Heart left ventricle (tissue), 16 donors: ENCODE measurements around the gene TRMO. TPM values are rescaled to one million over a fixed set of nuclear protein-coding genes. Genes with fewer than 3 reads are reported as not detected.

Source experiments
- ATAC-seq, 4 donors: fragments of 200-7000 bp; cut with Tn5 transposase; one replicate each; pipeline ENCODE4 v1.9.1; 2020 to 2022; ENCODE audit warnings: moderate library complexity in 4 of 4, mild to moderate bottlenecking in 3 of 4, moderate number of reproducible peaks in 1 of 4
- DNase-seq, 5 donors: peaks; one replicate each; pipeline ENCODE4 v3.0.0-alpha.2; 2020
- H3K27ac ChIP-seq, 12 donors: fragments of 200-600 bp; sonication (generic) in 4 of 12; one replicate each; pipeline versions ENCODE4 v1.5.0 to v1.8.0; 2016 to 2022; ENCODE audit warnings: mild to moderate bottlenecking in 2 of 12
- H3K27me3 ChIP-seq, 9 donors: fragments of 200-600 bp; sonication (generic) in 2 of 9; one replicate each; pipeline versions ENCODE4 v1.5.1 to v1.8.0; 2016 to 2022; ENCODE audit warnings: mild to moderate bottlenecking in 3 of 9
- H3K36me3 ChIP-seq, 9 donors: fragments of 200-600 bp; sonication (generic) in 2 of 9; one replicate each; pipeline versions ENCODE4 v1.5.0 to v1.8.0; 2018 to 2022; ENCODE audit warnings: mild to moderate bottlenecking in 2 of 9
- H3K4me1 ChIP-seq, 12 donors: fragments of 200-600 bp; sonication (generic) in 4 of 12; one replicate each; pipeline versions ENCODE4 v1.5.0 to v1.8.0; 2016 to 2022; ENCODE audit warnings: mild to moderate bottlenecking in 3 of 12
- H3K4me3 ChIP-seq, 12 donors: fragments of 200-600 bp; sonication (generic) in 4 of 12; one replicate each; pipeline versions ENCODE4 v1.5.0 to v1.8.0; 2017 to 2022; ENCODE audit warnings: mild to moderate bottlenecking in 9 of 12, moderate library complexity in 4 of 12
- H3K9me3 ChIP-seq, 12 donors: fragments of 200-600 bp; sonication (generic) in 4 of 12; one replicate each; pipeline versions ENCODE4 v1.5.0 to v1.8.0; 2016 to 2022; ENCODE audit warnings: mild to moderate bottlenecking in 1 of 12
- POLR2A ChIP-seq, 2 donors: fragments of 450-650 bp; IDR thresholded peaks; one replicate each; pipeline ENCODE4 v1.6.1; 2017; ENCODE audit warnings: antibody characterized with exemption in 2 of 2, mild to moderate bottlenecking in 2 of 2, moderate library complexity in 2 of 2
- WGBS, 4 donors: extraction: QIAGEN DNeasy Blood & Tissue Kit in 2 of 4; methylation state at CpG; one replicate each; pipeline versions ENCODE4 v1.1.5 to v1.1.7; 2013 to 2018; 5-methylcytosine and 5-hydroxymethylcytosine counted together
- intact Hi-C, 10 donors: fragments of 100-400 bp; cut with DNase I; formaldehyde crosslinking; loops; one replicate each; pipeline versions ENCODE4 v1.11.1 to v1.14.2; 2022
- polyA plus RNA-seq, 2 donors: library from polyadenylated mRNA; stranded (reverse); fragments of 200-250 nt; gene quantifications; one replicate each; pipeline ENCODE4 v1.2.3, GENCODE V29; 2013
- total RNA-seq, 9 donors: library from RNA; depleted of rRNA in 2 of 9; stranded (reverse); fragments of >200 nt in 2 of 9; fragmentation: NEBNext Ultra II Directional in 3 of 9; extraction: Animal tissue kit (Norgen Biotek cat#: 25700) in 3 of 9; gene quantifications; one replicate each; pipeline versions ENCODE4 v1.1.0 to v1.2.4, GENCODE V29; 2016 to 2023
- TF ChIP-seq, protein P1 (sequence below), 12 donors: fragments of 200-600 bp; sonication (generic) in 4 of 12; IDR thresholded peaks; one replicate each; pipeline versions ENCODE4 v1.5.0 to v1.8.0; 2018 to 2022; ENCODE audit warnings: antibody characterized with exemption in 12 of 12, mild to moderate bottlenecking in 5 of 12
- donor health status: ischemic (EF 13 %, LVEDD 7.1; RV severe dilation, severe dysfunction).
- donor health status: healthy with polysubstance abuse.
- donor health status: DM: no; HTN: yes; CAD: no.
- donor health status: DM: no; HTN: no; CAD: no.
- donor health status: ischemic (EF 25% LVEDD 6.9; RV normal size, moderate dysfunction).
- donor health status: ischemic (EF 25% LVEDD 5.7; RV mildly dilated, moderate dysfunction).
- donor health status: healthy.
- donor health status: DM: yes; HTN: yes; CAD: no.
- donor health status: ischemic (EF 35%, LVEDD 5.7; RV mildly dilated, moderate dysfunction).
- donor health status: nonischemic (EF 11% LVEDD 7.7; RV severe dilation, severe dysfunction).
- donor health status: DM: yes; HTN: yes; CAD: no.
- donor health status: PGD.
- donor health status: ischemic (EF 29% LVEDD 5.4; RV normal size, mild dysfunction).
- donor health status: nonischemic (EF 23%, LVEDD 6.1; RV moderate dilation, normal function).

TRMO gene
- total and polyA plus RNA-seq, 11 donors, result 2.8 to 23.3 (median 8.0) TPM

DNA sequence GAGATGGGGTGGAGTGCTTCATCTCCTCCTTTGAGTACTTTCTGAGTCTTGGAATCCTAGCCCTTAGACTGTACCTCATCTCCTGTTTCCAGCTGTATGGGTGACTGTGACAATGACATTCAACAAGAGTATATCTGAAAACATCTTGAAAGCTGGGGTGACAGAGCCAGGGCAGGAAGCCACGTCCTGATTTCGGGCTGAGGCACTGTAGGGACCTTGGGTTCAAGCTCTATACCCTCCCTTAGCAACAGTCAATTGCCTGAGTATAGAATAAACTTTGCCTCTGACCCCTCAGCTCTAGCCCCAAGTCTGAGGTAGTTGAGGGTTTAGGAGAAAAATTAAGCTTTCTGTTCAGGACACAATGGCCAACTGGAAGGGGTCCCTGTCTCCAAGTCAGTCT lies 63.0 kb downstream of the TRMO start:
- 27 to 42% (median 40%) methylated on average over 2 of the region's 2 CpGs for WGBS, 4 donors
- Histone ChIP-seq H3K4me1 (peaks cover 0 to 16% (median 0%) of the 10 kb centered on the region in 12 donors), H3K27me3 (peaks cover 38 to 91% (median 70%) of the 10 kb centered on the region in 9 donors), H3K36me3 (no peaks in the 10 kb centered on the region), H3K4me3 (no peak overlapping the region), H3K27ac (no peak overlapping the region), H3K9me3 (no peaks in the 10 kb centered on the region)
- ATAC-seq (no peak), DNase-seq (no peak)
- intact Hi-C loops, result no loop called here
- TF ChIP-seq, protein P1, sequence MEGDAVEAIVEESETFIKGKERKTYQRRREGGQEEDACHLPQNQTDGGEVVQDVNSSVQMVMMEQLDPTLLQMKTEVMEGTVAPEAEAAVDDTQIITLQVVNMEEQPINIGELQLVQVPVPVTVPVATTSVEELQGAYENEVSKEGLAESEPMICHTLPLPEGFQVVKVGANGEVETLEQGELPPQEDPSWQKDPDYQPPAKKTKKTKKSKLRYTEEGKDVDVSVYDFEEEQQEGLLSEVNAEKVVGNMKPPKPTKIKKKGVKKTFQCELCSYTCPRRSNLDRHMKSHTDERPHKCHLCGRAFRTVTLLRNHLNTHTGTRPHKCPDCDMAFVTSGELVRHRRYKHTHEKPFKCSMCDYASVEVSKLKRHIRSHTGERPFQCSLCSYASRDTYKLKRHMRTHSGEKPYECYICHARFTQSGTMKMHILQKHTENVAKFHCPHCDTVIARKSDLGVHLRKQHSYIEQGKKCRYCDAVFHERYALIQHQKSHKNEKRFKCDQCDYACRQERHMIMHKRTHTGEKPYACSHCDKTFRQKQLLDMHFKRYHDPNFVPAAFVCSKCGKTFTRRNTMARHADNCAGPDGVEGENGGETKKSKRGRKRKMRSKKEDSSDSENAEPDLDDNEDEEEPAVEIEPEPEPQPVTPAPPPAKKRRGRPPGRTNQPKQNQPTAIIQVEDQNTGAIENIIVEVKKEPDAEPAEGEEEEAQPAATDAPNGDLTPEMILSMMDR (IDR thresholded peaks at IDR 0.05), result no peak
- TF ChIP-seq POLR2A (IDR thresholded peaks at IDR 0.05), result no peak

DNA sequence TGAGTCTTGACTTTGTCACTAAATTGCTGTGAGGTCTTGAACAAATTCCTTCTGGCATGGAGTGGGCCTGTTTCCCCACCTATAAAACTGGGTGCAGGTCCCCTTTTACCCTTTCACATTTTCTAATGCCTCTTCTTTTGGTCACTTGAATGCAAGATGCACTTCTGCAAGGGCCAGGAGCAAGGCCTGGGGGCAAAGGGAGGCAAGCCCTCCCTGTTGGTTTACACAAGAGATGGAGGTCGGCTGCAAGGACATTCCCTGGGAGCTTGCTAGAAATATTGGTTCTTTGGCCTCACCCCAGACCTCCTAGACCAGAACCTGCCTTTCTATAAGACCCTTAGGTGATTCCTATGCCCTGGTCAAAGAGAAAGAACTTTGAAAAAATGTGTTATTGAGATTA lies 63.5 kb downstream of the TRMO start:
- intact Hi-C loops, result no loop called here
- Histone ChIP-seq H3K4me3 (no peak overlapping the region), H3K36me3 (no peaks in the 10 kb centered on the region), H3K9me3 (no peaks in the 10 kb centered on the region), H3K4me1 (peaks cover 0 to 21% (median 0%) of the 10 kb centered on the region in 12 donors), H3K27ac (no peak overlapping the region), H3K27me3 (peaks cover 43 to 91% (median 74%) of the 10 kb centered on the region in 9 donors)
- DNase-seq (no peak), ATAC-seq (no peak)
- TF ChIP-seq, protein P1 (IDR thresholded peaks at IDR 0.05), result no peak
- no peak for TF ChIP-seq POLR2A (IDR thresholded peaks at IDR 0.05)
- WGBS, 4 donors, result 21 to 38% (median 32%) methylated on average over 1 of the region's 1 CpG

DNA sequence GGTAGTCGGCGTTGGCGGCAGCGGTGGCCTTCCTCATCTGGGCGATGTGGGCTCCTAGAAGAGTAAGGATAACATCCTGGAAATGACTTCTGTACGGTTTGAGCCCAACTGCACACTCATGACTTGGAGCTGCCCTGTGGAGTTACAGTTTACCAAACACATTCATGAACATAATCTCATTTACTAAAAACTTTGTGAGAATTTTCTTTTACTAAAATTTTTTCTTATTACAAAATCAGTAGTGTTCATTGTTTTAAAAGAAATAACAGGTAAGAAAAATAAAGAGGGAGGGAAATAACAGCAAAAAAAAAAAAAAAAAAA lies 63.9 kb downstream of the TRMO start:
- no peak for TF ChIP-seq POLR2A (IDR thresholded peaks at IDR 0.05)
- TF ChIP-seq, protein P1 (IDR thresholded peaks at IDR 0.05), result no peak
- H3K4me3 ChIP-seq, result no peak overlapping the region
- H3K9me3 ChIP-seq, result no peaks in the 10 kb centered on the region
- no peak overlapping the region for H3K27ac ChIP-seq
- intact Hi-C loops, result no loop called here
- no peaks in the 10 kb centered on the region for H3K36me3 ChIP-seq
- H3K27me3 ChIP-seq, result peaks cover 48 to 96% (median 79%) of the 10 kb centered on the region in 9 donors
- 5 to 16% (median 8%) methylated on average over 6 of the region's 6 CpGs for WGBS, 4 donors
- H3K4me1 ChIP-seq, result peaks cover 0 to 26% (median 3%) of the 10 kb centered on the region in 12 donors
- ATAC-seq, result no peak
- no peak for DNase-seq

DNA sequence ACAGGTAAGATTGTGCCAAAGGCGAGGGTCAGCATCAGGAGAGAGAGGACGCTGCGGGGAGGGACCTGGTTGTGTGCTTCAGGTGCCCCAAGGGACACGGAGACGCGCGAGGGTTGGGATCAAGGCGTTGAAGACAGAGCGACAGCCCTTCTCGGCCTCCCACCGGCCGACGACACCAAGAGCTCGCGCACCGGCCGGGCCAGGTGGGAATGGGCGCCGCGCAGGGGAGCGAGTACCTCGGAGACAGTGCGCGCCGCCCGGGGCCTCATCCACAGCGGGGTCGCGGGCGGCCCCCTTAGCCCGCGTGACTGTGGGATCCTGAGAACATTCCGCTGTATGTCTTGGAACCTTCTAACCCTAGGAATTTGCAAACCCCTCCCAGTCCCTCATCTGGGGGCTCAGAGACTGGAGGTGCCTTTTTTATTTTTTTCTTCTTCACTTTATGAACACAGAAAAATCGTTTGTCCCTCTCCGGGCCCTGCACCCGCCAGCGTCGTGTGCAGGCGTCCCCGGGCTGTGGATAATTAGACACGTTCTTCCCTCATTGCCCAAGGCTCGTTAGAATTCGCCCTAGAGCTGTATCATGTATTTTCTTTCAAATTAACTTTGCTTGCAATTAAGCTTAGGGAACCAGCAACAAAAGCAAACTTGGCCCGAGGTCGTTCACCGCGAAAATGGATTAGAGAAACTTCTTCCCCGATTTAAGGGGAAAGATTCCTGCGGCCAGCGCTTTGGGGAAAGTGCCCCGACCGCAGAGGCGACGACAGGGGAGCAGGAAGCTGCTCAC lies 64.5 kb downstream of the TRMO start:
- H3K27me3 ChIP-seq, result peaks cover 53 to 96% (median 82%) of the 10 kb centered on the region in 9 donors
- DNase-seq (no peak), ATAC-seq (no peak)
- no peak overlapping the region for H3K4me3 ChIP-seq
- intact Hi-C loops, result no loop called here
- peaks cover 0 to 32% (median 8%) of the 10 kb centered on the region in 12 donors for H3K4me1 ChIP-seq
- H3K9me3 ChIP-seq, result no peaks in the 10 kb centered on the region
- H3K36me3 ChIP-seq, result no peaks in the 10 kb centered on the region
- TF ChIP-seq, protein P1 (IDR thresholded peaks at IDR 0.05), result no peak
- TF ChIP-seq POLR2A (IDR thresholded peaks at IDR 0.05), result no peak
- whole genome bisulfite sequencing, 4 donors, result 2 to 4% (median 3%) methylated on average over 49 to 54 of the region's 54 CpGs
- no peak overlapping the region for H3K27ac ChIP-seq
